ENCODE results near the gene ATG101. TPM values are rescaled to one million over a fixed set of nuclear protein-coding genes. Genes with fewer than 3 reads are reported as not detected.

The ATG101 gene
- total and polyA plus RNA-seq, 7 experiments from 2014 or later, result 20.7 to 39.7 (median 30.9) TPM

DNA sequence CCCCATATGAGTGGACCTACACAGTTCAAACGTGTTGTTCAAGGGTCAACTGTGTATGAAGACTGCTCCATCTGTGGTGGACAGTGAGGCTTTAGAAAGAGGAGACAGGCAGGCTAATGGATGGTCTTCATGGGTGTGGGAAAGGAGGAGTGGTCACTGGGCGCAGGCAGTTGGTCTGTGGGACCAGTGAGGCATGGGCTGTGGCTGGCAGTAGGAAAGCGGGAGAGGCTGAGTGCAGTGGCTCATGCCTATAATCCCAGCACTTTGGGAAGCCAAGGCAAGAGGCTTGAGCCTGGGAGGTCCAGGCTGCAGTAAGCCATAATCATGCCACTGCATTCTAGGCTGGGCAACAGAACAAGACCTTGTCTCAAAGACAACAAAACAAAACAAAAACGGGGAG lies 20.5 kb upstream of the ATG101 start:
- DNase-seq, result no peak
- H3K4me3 Mint-ChIP-seq, result peak overlapping the region; percentile 49 to 98 (median 94)
- ChIA-PET POLR2A (no interaction called here), CTCF (interaction anchor here (2.1 kb wide), 1 partner anchor 23 kb away, joined by 16 read pairs; no protein-coding TSS in a partner anchor)
- H3K9me3 ChIP-seq (ENCODE audit: control insufficient read depth in 2 of 3, low read length in 3 of 3), result no peaks in the 10 kb centered on the region
- intact Hi-C loops (cut with micrococcal nuclease), result no loop called here
- no peaks in the 10 kb centered on the region for H3K36me3 ChIP-seq (ENCODE audit: control insufficient read depth in 2 of 3, insufficient read depth in 3 of 3, low read length in 3 of 3)
- H3K4me1 Mint-ChIP-seq, result peaks cover 21 to 44% (median 37%) of the 10 kb centered on the region in 7 donors
- H3K4me3 ChIP-seq (ENCODE audit: low read length), result no peak overlapping the region
- ATAC-seq, result no peak
- no peak overlapping the region for H3K27ac ChIP-seq (ENCODE audit: low read depth, low read length)
- peaks cover 0 to 2% (median 0%) of the 10 kb centered on the region in 5 donors for H3K36me3 Mint-ChIP-seq
- H3K27me3 ChIP-seq (ENCODE audit: control insufficient read depth in 2 of 2, insufficient read depth in 2 of 2, low read length in 2 of 2), result no peaks in the 10 kb centered on the region
- peaks cover 0 to 3% (median 0%) of the 10 kb centered on the region in 11 donors for H3K9me3 Mint-ChIP-seq
- H3K4me1 ChIP-seq (ENCODE audit: control insufficient read depth in 2 of 2, insufficient read depth in 2 of 2, low read length in 2 of 2), result peaks cover 21 to 22% of the 10 kb centered on the region in 2 donors
- H3K27me3 Mint-ChIP-seq, result peaks cover 0 to 9% (median 0%) of the 10 kb centered on the region in 5 donors
- H3K27ac Mint-ChIP-seq, result peak overlapping the region; percentile 39 to 100 (median 99)

DNA sequence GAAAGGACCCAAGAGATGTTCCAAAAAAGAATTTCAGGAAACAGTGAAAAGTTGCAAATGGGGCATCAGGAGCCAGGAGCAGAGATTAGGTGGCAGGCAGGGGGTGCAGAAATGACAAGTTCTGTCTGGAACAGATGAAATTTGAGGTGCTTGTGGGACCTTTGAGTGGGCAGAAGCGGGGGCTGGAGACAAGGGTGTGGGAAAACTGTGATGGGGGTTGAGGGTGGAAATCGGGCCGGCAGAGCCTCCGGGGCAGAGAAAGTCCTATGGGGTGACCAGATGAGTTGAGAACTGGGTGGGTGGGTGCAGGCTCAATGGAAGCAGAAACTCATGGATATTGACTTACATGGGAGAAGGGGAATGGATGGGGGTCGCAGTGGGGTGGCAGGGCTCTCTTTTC lies 20.1 kb upstream of the ATG101 start:
- Mint-ChIP-seq H3K9me3 (peaks cover 0 to 2% (median 0%) of the 10 kb centered on the region in 11 donors), H3K27ac (peak overlapping the region; percentile 39 to 100 (median 99)), H3K27me3 (peaks cover 0 to 9% (median 0%) of the 10 kb centered on the region in 5 donors), H3K4me3 (peak overlapping the region; percentile 49 to 98 (median 94)), H3K36me3 (peaks cover 0 to 2% (median 0%) of the 10 kb centered on the region in 5 donors), H3K4me1 (peaks cover 23 to 44% (median 37%) of the 10 kb centered on the region in 7 donors)
- DNase-seq, result no peak
- H3K4me1 ChIP-seq (ENCODE audit: control insufficient read depth in 2 of 2, insufficient read depth in 2 of 2, low read length in 2 of 2), result peaks cover 21 to 22% of the 10 kb centered on the region in 2 donors
- no peak overlapping the region for H3K4me3 ChIP-seq (ENCODE audit: low read length)
- peaks cover 0 to 2% (median 0%) of the 10 kb centered on the region in 3 experiments for H3K36me3 ChIP-seq (ENCODE audit: control insufficient read depth in 2 of 3, insufficient read depth in 3 of 3, low read length in 3 of 3)
- ATAC-seq, result no peak
- H3K9me3 ChIP-seq (ENCODE audit: control insufficient read depth in 2 of 3, low read length in 3 of 3), result no peaks in the 10 kb centered on the region
- H3K27ac ChIP-seq (ENCODE audit: low read depth, low read length), result no peak overlapping the region
- CTCF ChIA-PET, result interaction anchor here (3.3 kb wide), 1 partner anchor 24 kb away, joined by 17 read pairs; no protein-coding TSS in a partner anchor
- POLR2A ChIA-PET, result no interaction called here
- no peaks in the 10 kb centered on the region for H3K27me3 ChIP-seq (ENCODE audit: control insufficient read depth in 2 of 2, insufficient read depth in 2 of 2, low read length in 2 of 2)
- intact Hi-C loops (cut with micrococcal nuclease), result loop anchor here (2.0 to 10.0 kb wide), 5 partner anchors 43 to 1965 kb away; partner anchors contain the start of genes EIF4B (in 1 of the 2), GALNT6 (in 1 of the 2), SMARCD1 (in 1 of the 2) and TAMALIN (in 1 of the 2)

DNA sequence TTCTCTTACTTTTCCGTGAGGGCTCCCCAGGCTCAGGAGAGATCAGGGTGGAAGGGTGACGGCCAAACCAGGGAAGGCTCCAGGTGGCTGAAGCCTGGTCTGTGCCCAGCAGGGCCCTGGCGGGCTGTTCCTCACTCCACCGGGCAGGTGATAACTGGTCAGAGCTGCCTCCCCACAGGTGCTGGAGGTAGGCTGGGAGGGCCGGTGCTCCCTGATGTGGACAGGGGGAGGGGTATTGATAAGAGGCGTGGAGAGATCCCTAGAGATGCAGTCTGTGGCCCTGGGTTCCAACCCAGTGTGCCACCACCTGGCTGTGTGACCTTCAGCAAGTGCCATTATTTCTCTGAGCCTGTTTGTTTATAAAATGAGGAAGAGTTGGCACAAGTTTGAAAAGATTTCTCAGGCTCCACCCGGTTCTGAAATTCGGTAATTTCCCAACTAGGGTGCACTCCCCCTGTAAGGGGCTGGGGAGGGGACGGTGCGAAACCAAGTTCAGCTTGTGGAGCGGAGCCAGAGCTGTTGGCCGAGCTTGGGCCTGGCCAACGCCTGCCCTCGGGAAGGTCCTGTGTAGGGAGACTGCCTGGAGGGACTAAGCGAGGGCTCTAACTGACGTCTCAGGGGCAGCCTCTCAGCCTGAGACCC lies 19.5 kb upstream of the ATG101 start:
- H3K27me3 ChIP-seq (ENCODE audit: control insufficient read depth in 2 of 2, insufficient read depth in 2 of 2, low read length in 2 of 2), result no peaks in the 10 kb centered on the region
- H3K4me3 Mint-ChIP-seq, result peak overlapping the region; percentile 73 to 98 (median 94)
- peaks cover 0 to 2% (median 0%) of the 10 kb centered on the region in 5 donors for H3K36me3 Mint-ChIP-seq
- peaks cover 21 to 22% of the 10 kb centered on the region in 2 donors for H3K4me1 ChIP-seq (ENCODE audit: control insufficient read depth in 2 of 2, insufficient read depth in 2 of 2, low read length in 2 of 2)
- H3K9me3 Mint-ChIP-seq, result peaks cover 0 to 2% (median 0%) of the 10 kb centered on the region in 11 donors
- ATAC-seq, result peak; percentile 12
- peaks cover 23 to 44% (median 37%) of the 10 kb centered on the region in 7 donors for H3K4me1 Mint-ChIP-seq
- intact Hi-C loops (cut with micrococcal nuclease), result loop anchor here (2.0 to 10.0 kb wide), 5 partner anchors 43 to 1965 kb away; partner anchors contain the start of genes EIF4B (in 1 of the 2), GALNT6 (in 1 of the 2), SMARCD1 (in 1 of the 2) and TAMALIN (in 1 of the 2)
- peaks cover 0 to 9% (median 0%) of the 10 kb centered on the region in 5 donors for H3K27me3 Mint-ChIP-seq
- ChIA-PET POLR2A (interaction anchor here (1.2 to 1.7 kb wide), 6 partner anchors 12 to 43 kb away, joined by 4 to 10 read pairs (median 4); no protein-coding TSS in a partner anchor), CTCF (interaction anchor here (3.3 kb wide), 1 partner anchor 24 kb away, joined by 17 read pairs; no protein-coding TSS in a partner anchor)
- peaks cover 0 to 8% (median 0%) of the 10 kb centered on the region in 3 experiments for H3K36me3 ChIP-seq (ENCODE audit: control insufficient read depth in 2 of 3, insufficient read depth in 3 of 3, low read length in 3 of 3)
- H3K9me3 ChIP-seq (ENCODE audit: control insufficient read depth in 2 of 3, low read length in 3 of 3), result no peaks in the 10 kb centered on the region
- peak overlapping the region; percentile 87 for H3K27ac ChIP-seq (ENCODE audit: low read depth, low read length)
- peak overlapping the region; percentile 71 for H3K4me3 ChIP-seq (ENCODE audit: low read length)
- peak overlapping the region; percentile 39 to 100 (median 99) for H3K27ac Mint-ChIP-seq
- DNase-seq, result peak in 2 of 9 donors; percentile 31 to 69

DNA sequence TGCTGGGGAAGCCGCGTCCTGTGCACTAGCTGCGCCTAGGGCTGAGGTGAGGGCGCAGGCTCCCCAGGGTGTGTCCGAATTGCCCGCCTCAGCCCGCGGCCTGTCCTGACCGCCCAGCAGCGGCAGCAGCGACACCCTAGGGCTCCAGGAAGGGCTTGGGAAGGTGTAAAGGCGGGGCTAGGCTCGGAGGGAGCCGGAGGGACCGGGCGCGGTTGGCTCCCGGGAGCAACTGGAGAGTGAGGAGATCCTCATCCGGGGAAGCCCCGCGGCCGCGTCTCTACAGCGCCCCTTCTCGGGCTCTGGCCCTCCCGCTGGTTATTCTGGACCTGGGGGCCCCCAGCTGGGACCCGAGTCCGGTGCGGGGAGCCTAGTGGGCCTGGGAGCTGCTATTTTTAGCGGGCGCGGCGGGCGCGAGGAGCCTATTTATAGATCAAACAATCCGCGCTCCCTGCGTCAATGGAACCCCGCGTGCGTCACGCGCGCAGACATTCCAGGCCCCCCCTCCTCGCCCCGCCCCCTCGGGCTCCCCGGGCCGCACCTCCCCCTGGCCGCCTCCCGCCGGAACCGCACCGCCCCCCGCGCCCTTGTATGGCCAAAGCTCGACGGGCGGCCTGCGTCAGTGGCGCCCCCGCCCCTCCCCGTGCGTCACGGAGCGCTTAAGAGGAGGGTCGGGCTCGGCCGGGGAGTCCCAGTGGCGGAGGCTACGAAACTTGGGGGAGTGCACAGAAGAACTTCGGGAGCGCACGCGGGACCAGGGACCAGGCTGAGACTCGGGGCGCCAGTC lies 18.8 kb upstream of the ATG101 start, which contains the start of gene NR4A1:
NR4A1 (plus strand) TSS at position 685 of the 784 bp plus-strand sequence. CDS start 2,887 bp downstream, outside the sequence.
- H3K4me1 Mint-ChIP-seq, result peaks cover 23 to 41% (median 37%) of the 10 kb centered on the region in 7 donors
- intact Hi-C loops (cut with micrococcal nuclease), result loop anchor here (1.0 to 10.0 kb wide), 12 partner anchors 9 to 1966 kb away; partner anchors contain the start of genes ATG101 (in 2 of the 2), TAMALIN (in 2 of the 2), EIF4B (in 1 of the 2) and GALNT6 (in 1 of the 2)
- peak; percentile 96 for ATAC-seq

DNA sequence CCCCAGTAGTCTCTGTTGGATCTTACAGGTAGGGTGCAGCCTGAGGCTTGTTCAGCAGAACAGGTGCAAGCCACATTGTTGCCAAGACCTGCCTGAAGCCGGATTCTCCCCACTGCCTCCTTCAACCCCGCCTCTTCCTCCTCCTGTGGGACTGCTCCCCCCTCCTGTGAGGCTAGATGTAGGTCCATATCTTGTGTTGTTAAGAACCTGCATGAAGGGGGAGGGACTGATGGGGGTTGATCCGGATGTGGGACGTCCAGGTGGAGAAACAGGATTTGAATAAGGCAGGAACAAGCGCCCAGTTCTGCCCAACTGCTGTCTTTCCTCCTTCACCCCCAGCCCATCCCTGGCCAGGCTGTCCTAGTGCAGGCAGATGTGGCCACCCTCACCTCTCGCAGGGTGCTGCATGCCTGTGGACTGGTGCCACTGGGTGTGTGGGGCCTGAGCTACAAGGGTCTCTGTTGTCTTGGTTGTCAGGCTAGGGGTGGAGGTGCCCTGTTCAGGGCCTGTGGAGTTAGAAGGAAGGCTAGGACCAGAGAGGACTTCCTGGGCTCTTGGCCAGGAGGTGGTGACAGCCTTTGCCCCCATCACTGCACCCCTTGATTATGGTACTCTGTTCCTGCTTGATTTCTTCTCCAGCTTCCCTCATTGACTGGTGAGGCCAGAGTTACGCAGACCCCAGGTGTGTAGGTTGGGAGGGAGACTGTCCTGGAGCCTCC lies 17.2 kb upstream of the ATG101 start:
- H3K27me3 Mint-ChIP-seq, result peaks cover 0 to 9% (median 0%) of the 10 kb centered on the region in 5 donors
- H3K27me3 ChIP-seq (ENCODE audit: control insufficient read depth in 2 of 2, insufficient read depth in 2 of 2, low read length in 2 of 2), result no peaks in the 10 kb centered on the region
- intact Hi-C loops (cut with micrococcal nuclease), result loop anchor here (5.0 to 10.0 kb wide), 3 partner anchors 658 to 1968 kb away; partner anchors contain the start of genes EIF4B (in 1 of the 2), GALNT6 (in 1 of the 2) and SMARCD1 (in 1 of the 2)
- CTCF ChIA-PET, result interaction anchor here (0.7 to 3.3 kb wide), 3 partner anchors 17 to 30 kb away, joined by 3 to 17 read pairs (median 6); no protein-coding TSS in a partner anchor
- peak overlapping the region; percentile 90 to 98 (median 94) for H3K4me3 Mint-ChIP-seq
- DNase-seq (peak in 6 of 9 donors; percentile 39 to 65 (median 48)), ATAC-seq (no peak)
- H3K27ac ChIP-seq (ENCODE audit: low read depth, low read length), result peak overlapping the region; percentile 93
- peak overlapping the region; percentile 70 for H3K4me3 ChIP-seq (ENCODE audit: low read length)
- no peaks in the 10 kb centered on the region for H3K9me3 ChIP-seq (ENCODE audit: control insufficient read depth in 2 of 3, low read length in 3 of 3)
- peaks cover 23 to 41% (median 36%) of the 10 kb centered on the region in 7 donors for H3K4me1 Mint-ChIP-seq
- POLR2A ChIA-PET, result interaction anchor here (0.6 to 1.0 kb wide), 2 partner anchors 14 to 19 kb away, joined by 3 read pairs; no protein-coding TSS in a partner anchor
- H3K36me3 Mint-ChIP-seq, result peaks cover 0 to 2% (median 0%) of the 10 kb centered on the region in 5 donors
- H3K36me3 ChIP-seq (ENCODE audit: control insufficient read depth in 2 of 3, insufficient read depth in 3 of 3, low read length in 3 of 3), result peaks cover 0 to 25% (median 0%) of the 10 kb centered on the region in 3 experiments
- H3K4me1 ChIP-seq (ENCODE audit: control insufficient read depth in 2 of 2, insufficient read depth in 2 of 2, low read length in 2 of 2), result peaks cover 21 to 22% of the 10 kb centered on the region in 2 donors
- peaks cover 0 to 2% (median 0%) of the 10 kb centered on the region in 11 donors for H3K9me3 Mint-ChIP-seq
- H3K27ac Mint-ChIP-seq, result peak overlapping the region; percentile 59 to 100 (median 99)

More for the DNA sequence above, 18.8 kb upstream of the ATG101 start, which contains the start of gene NR4A1:
- Mint-ChIP-seq H3K4me3 (peak within 1 kb of the TSS; percentile 90 to 98 (median 94)), H3K9me3 (peaks cover 0 to 2% (median 0%) of the 10 kb centered on the region in 11 donors), H3K36me3 (peaks cover 0 to 2% (median 0%) of the 10 kb centered on the region in 5 donors), H3K27me3 (peaks cover 0 to 9% (median 0%) of the 10 kb centered on the region in 5 donors), H3K27ac (peak within 1 kb of the TSS; percentile 59 to 100 (median 99))
- Histone ChIP-seq H3K27me3 (ENCODE audit: control insufficient read depth in 2 of 2, insufficient read depth in 2 of 2, low read length in 2 of 2) (no peaks in the 10 kb centered on the region), H3K9me3 (ENCODE audit: control insufficient read depth in 2 of 3, low read length in 3 of 3) (no peaks in the 10 kb centered on the region), H3K27ac (ENCODE audit: low read depth, low read length) (peak within 1 kb of the TSS; percentile 93), H3K36me3 (ENCODE audit: control insufficient read depth in 2 of 3, insufficient read depth in 3 of 3, low read length in 3 of 3) (peaks cover 0 to 8% (median 0%) of the 10 kb centered on the region in 3 experiments), H3K4me3 (ENCODE audit: low read length) (peak within 1 kb of the TSS; percentile 71), H3K4me1 (ENCODE audit: control insufficient read depth in 2 of 2, insufficient read depth in 2 of 2, low read length in 2 of 2) (peaks cover 21 to 22% of the 10 kb centered on the region in 2 donors)
- POLR2A ChIA-PET, result interaction anchor here (0.6 to 1.7 kb wide), 11 partner anchors 13 to 45 kb away, joined by 3 to 13 read pairs (median 5); partner anchors contain the start of gene ATG101
- DNase-seq, result peak; percentile 98 to 100 (median 99)
- CTCF ChIA-PET, result interaction anchor here (0.7 to 3.3 kb wide), 5 partner anchors 19 to 769 kb away, joined by 3 to 17 read pairs (median 4); partner anchors contain the start of gene ATG101

All from naive thymus-derived CD4-positive, alpha-beta T cell (primary cell).